Measurements from ENCODE around the gene C1QTNF8. TPM values are rescaled to one million over a fixed set of nuclear protein-coding genes. Genes with fewer than 3 reads are reported as not detected.

Gene C1QTNF8
- total and polyA plus RNA-seq, 2 of the 8 experiments (the other 6 are each of a cell fraction or from before 2014, with no cell fraction given): not detected

GRCh38 chr16:1045310-1045992, 50.6 kb downstream of the C1QTNF8 start:
- Histone ChIP-seq H4K91ac (replicated peaks; ENCODE audit: insufficient read length, low read length) (no peak overlapping the region), H3K4ac (replicated peaks; ENCODE audit: insufficient read length, low read depth, low read length) (no peak overlapping the region), H2BK12ac (ENCODE audit: low read depth, low read length) (no peak overlapping the region), H3K56ac (replicated peaks; ENCODE audit: insufficient read length, low read depth, low read length) (no peak overlapping the region), H3K79me1 (ENCODE audit: low read depth, low read length) (no peaks in the 10 kb centered on the region), H2AK5ac (ENCODE audit: low read depth, low read length) (no peak overlapping the region), H2AFZ (ENCODE audit: low read length) (no peak overlapping the region), H2BK120ac (replicated peaks; ENCODE audit: low read depth, low read length) (no peak overlapping the region), H3K18ac (ENCODE audit: extremely low read depth, low read length) (no peak overlapping the region; the same call in 1 of the 2 replicates), H3K4me1 (replicated peaks in 1 of 4; ENCODE audit: control insufficient read depth in 3 of 4, insufficient read depth in 4 of 4, low read length in 3 of 4) (peaks cover 0 to 10% (median 5%) of the 10 kb centered on the region in 4 experiments; a peak in 6 of 7 replicates), H2BK15ac (ENCODE audit: low read length) (no peak overlapping the region), H2BK20ac (ENCODE audit: low read length) (no peak overlapping the region), H3K23me2 (ENCODE audit: low read depth, low read length) (no peaks in the 10 kb centered on the region), H3K4me2 (ENCODE audit: insufficient read depth in 1 of 2, low read depth in 2 of 2, low read length in 2 of 2) (no peak overlapping the region), H3K14ac (ENCODE audit: insufficient read length) (no peak overlapping the region), H3K23ac (ENCODE audit: insufficient read length) (no peak overlapping the region), H4K8ac (ENCODE audit: extremely low read depth, insufficient read depth, low read length) (peak overlapping the region; percentile 85), H3K36me3 (ENCODE audit: control insufficient read depth in 2 of 4, insufficient read depth in 4 of 4, low read length in 3 of 4) (no peaks in the 10 kb centered on the region), H3K79me2 (ENCODE audit: control insufficient read depth in 1 of 2, insufficient read depth in 2 of 2, low read length in 2 of 2) (no peaks in the 10 kb centered on the region), H4K5ac (ENCODE audit: insufficient read length, low read depth, low read length) (no peak overlapping the region), H2BK5ac (ENCODE audit: low read depth, low read length) (no peak overlapping the region), H3K27ac (ENCODE audit: low read depth, low read length) (no peak overlapping the region), H4K20me1 (replicated peaks in 1 of 2; ENCODE audit: control insufficient read depth in 1 of 2, insufficient read depth in 2 of 2, low read length in 2 of 2) (no peaks in the 10 kb centered on the region), H3K9ac (replicated peaks in 1 of 4; ENCODE audit: extremely low read depth in 1 of 4, low read depth in 3 of 4, low read length in 3 of 4) (no peak overlapping the region), H3K27me3 (replicated peaks in 1 of 4; ENCODE audit: control insufficient read depth in 3 of 4, extremely low read depth in 1 of 4, insufficient read depth in 3 of 4, low read length in 3 of 4) (peaks cover 0 to 2% (median 0%) of the 10 kb centered on the region in 4 experiments; a peak in 2 of 7 replicates), H3K9me3 (ENCODE audit: insufficient read depth in 2 of 2, low read depth in 1 of 2, low read length in 1 of 2) (peaks cover 0 to 4% of the 10 kb centered on the region in 2 experiments; a peak in 2 of 4 replicates), H3K4me3 (ENCODE audit: extremely low read depth in 1 of 4, insufficient read depth in 2 of 4, low read depth in 3 of 4, low read length in 4 of 4) (no peak overlapping the region)
- TF ChIP-seq FOSL1 (IDR thresholded peaks at IDR 0.05; ENCODE audit: insufficient read depth, low read depth, low read length): no peak
- TF ChIP-seq HDAC6 (IDR thresholded peaks at IDR 0.05; ENCODE audit: low read depth, low read length): no peak
- TF ChIP-seq BCL11A (IDR thresholded peaks at IDR 0.05; ENCODE audit: low read depth in 2 of 2, low read length in 2 of 2): no peak
- no peak for TF ChIP-seq TCF12 (IDR thresholded peaks at IDR 0.05; ENCODE audit: low read depth, low read length)
- no peak for TF ChIP-seq EZH2 (IDR thresholded peaks at IDR 0.05; ENCODE audit: low read depth, low read length, severe bottlenecking)
- no peak for TF ChIP-seq MAFK (IDR thresholded peaks at IDR 0.05; ENCODE audit: low read depth, low read length)
- no peak for TF ChIP-seq RAD21 (IDR thresholded peaks at IDR 0.05 in 1 of 2, conservative IDR thresholded peaks at IDR 0.05 in 1 of 2; ENCODE audit: low read depth in 2 of 2, low read length in 2 of 2)
- no peak for TF ChIP-seq JUND (IDR thresholded peaks at IDR 0.05; ENCODE audit: low read length)
- DNase-seq (ENCODE audit: low read depth in 1 of 2, low spot score in 2 of 2): no peak
- FAIRE-seq: no peak
- ChIA-PET POLR2A (ENCODE audit: partially characterized antibody) (no interaction called here), CTCF (ENCODE audit: partially characterized antibody) (interaction anchor here (1.7 kb wide), 1 partner anchor 12 kb away, joined by 6 read pairs; no protein-coding TSS in a partner anchor)
- 95% methylated on average over 24 of the region's 38 CpGs; no CpG with 5 or more reads in 1 of the 2 experiments for WGBS, 2 experiments (ENCODE audit: extremely low coverage in 1 of 2, insufficient coverage in 1 of 2, insufficient read length in 1 of 2, insufficient replicate concordance in 2 of 2, low coverage in 1 of 2, low lambda C conversion rate in 2 of 2, missing lambda C conversion rate in 1 of 2)

All from H1 (cell line).